HG02970 (cell line): ENCODE data around the gene MFSD2A.
"Not testable (repeated sequence)": the region's sequence is repeated elsewhere in the genome, so short reads cannot be mapped to it uniquely, and the experiment has no call there.

Source experiments
- ATAC-seq: cut with Tn5 transposase; IDR thresholded peaks from one replicate; pipeline ENCODE4 v1.9.1; 2021; ENCODE audit warnings: mild to moderate bottlenecking, moderate library complexity, moderate number of reproducible peaks; ENCODE audit not compliant: unreplicated experiment, low FRiP score

MFSD2A gene

GRCh38 chr1:39964552-39964951 is 9.6 kb downstream of the MFSD2A start:
- ATAC-seq = no peak

- no peak for ATAC-seq
These were observed 10.1 kb downstream of the MFSD2A start for GRCh38 chr1:39965044-39965443.

- ATAC-seq = no peak
These were observed 14.1 kb downstream of the MFSD2A start for GRCh38 chr1:39969048-39969447.

- ATAC-seq = no peak
These were observed 14.8 kb downstream of the MFSD2A start for GRCh38 chr1:39969531-39970270.

GRCh38 chr1:39970274-39970673 is 15.3 kb downstream of the MFSD2A start:
- ATAC-seq = no peak

- ATAC-seq = no peak
These were observed 16.2 kb downstream of the MFSD2A start for GRCh38 chr1:39971138-39971537.

- no peak for ATAC-seq
These were observed 18.7 kb downstream of the MFSD2A start for GRCh38 chr1:39973503-39974135.

GRCh38 chr1:39976732-39977131 is 21.8 kb downstream of the MFSD2A start:
- no peak for ATAC-seq

GRCh38 chr1:39977202-39977601 is 22.3 kb downstream of the MFSD2A start:
- ATAC-seq = no peak

GRCh38 chr1:39979654-39980053 is 24.7 kb downstream of the MFSD2A start:
- no peak for ATAC-seq

- ATAC-seq = no peak
These were observed 25.8 kb downstream of the MFSD2A start for GRCh38 chr1:39980555-39981313.

- no peak for ATAC-seq
These were observed 26.4 kb downstream of the MFSD2A start for GRCh38 chr1:39981385-39981784.

GRCh38 chr1:39981945-39982344 is 27.0 kb downstream of the MFSD2A start:
- ATAC-seq = no peak

- not testable (repeated sequence) for ATAC-seq
These were observed 29.5 kb downstream of the MFSD2A start for GRCh38 chr1:39984480-39984879.

GRCh38 chr1:39984951-39985350 is 30.0 kb downstream of the MFSD2A start:
- ATAC-seq = no peak

- ATAC-seq = no peak
These were observed 32.9 kb downstream of the MFSD2A start for GRCh38 chr1:39987869-39988268.

GRCh38 chr1:39988618-39989343 is 33.8 kb downstream of the MFSD2A start:
- ATAC-seq = no peak

GRCh38 chr1:39990428-39990827 is 35.5 kb downstream of the MFSD2A start:
- no peak for ATAC-seq

- no peak for ATAC-seq
These were observed 37.3 kb downstream of the MFSD2A start for GRCh38 chr1:39992234-39992633.

- no peak for ATAC-seq
These were observed 37.9 kb downstream of the MFSD2A start for GRCh38 chr1:39992888-39993287.

- no peak for ATAC-seq
These were observed 41.0 kb downstream of the MFSD2A start for GRCh38 chr1:39995973-39996393.
